ENCODE results near the gene MRPL58. TPM values are rescaled to one million over a fixed set of nuclear protein-coding genes. Genes with fewer than 3 reads are reported as not detected.

Gene MRPL58
- total RNA-seq, 4 donors from 2014 or later, result 1.00 to 41.3 (median 37.4) TPM; not detected in 1

GRCh38 chr17:75011401-75012095 lies 922 bp upstream of the MRPL58 start:
- Histone ChIP-seq H3K36me3 (no peaks in the 10 kb centered on the region), H3K4me3 (peak overlapping the region; percentile 51 to 86 (median 82)), H3K27me3 (no peaks in the 10 kb centered on the region), H3K9me3 (no peaks in the 10 kb centered on the region), H3K27ac (peak overlapping the region; percentile 88 to 96 (median 94)), H3K4me1 (peaks cover 21 to 42% (median 26%) of the 10 kb centered on the region in 4 donors)
- 0 to 49% methylated on average over 2 to 13 of the region's 13 CpGs for WGBS, 2 donors (ENCODE audit: low coverage in 1 of 2)
- peak; percentile 70 for DNase-seq
- intact Hi-C loops (cut with DNase I; ENCODE audit: low total_unique reads), result loop anchor here (10.0 kb wide), 1 partner anchor 47 kb away; no protein-coding TSS in a partner anchor
- in situ Hi-C loops (cut with MboI; ENCODE audit: low pct_ligation_motif_present in 1 of 4, low pct_unique_long_range_greater_than_20kb in 1 of 4, low sequenced_read_pairs in 3 of 4), result no loop called here
- no peak for TF ChIP-seq POLR2A (IDR thresholded peaks at IDR 0.05)
- peak; percentile 53 to 68 (median 63) for TF ChIP-seq POLR2AphosphoS5 (IDR thresholded peaks at IDR 0.05)

- in situ Hi-C loops (cut with MboI; ENCODE audit: low pct_ligation_motif_present in 1 of 4, low pct_unique_long_range_greater_than_20kb in 1 of 4, low sequenced_read_pairs in 3 of 4) (no loop called here), intact Hi-C loops (cut with DNase I; ENCODE audit: low total_unique reads) (loop anchor here (10.0 kb wide), 1 partner anchor 47 kb away; no protein-coding TSS in a partner anchor)
- peaks cover 21 to 42% (median 26%) of the 10 kb centered on the region in 4 donors for H3K4me1 ChIP-seq
- TF ChIP-seq CTCF (IDR thresholded peaks at IDR 0.05), result no peak
- no peak for TF ChIP-seq POLR2AphosphoS5 (IDR thresholded peaks at IDR 0.05)
- TF ChIP-seq POLR2A (IDR thresholded peaks at IDR 0.05), result no peak
- TF ChIP-seq EP300 (IDR thresholded peaks at IDR 0.05; ENCODE audit: low read depth), result no peak
- H3K27me3 ChIP-seq, result no peaks in the 10 kb centered on the region
- H3K27ac ChIP-seq, result peak overlapping the region; percentile 88 to 96 (median 94)
- no peaks in the 10 kb centered on the region for H3K36me3 ChIP-seq
- H3K4me3 ChIP-seq, result peak overlapping the region; percentile 51 to 86 (median 82)
- no peak for DNase-seq
- 11 to 23% methylated on average over 4 to 5 of the region's 5 CpGs for WGBS, 2 donors (ENCODE audit: low coverage in 1 of 2)
- no peaks in the 10 kb centered on the region for H3K9me3 ChIP-seq
Observed at GRCh38 chr17:75012096-75012345, 449 bp upstream of the MRPL58 start.

- Histone ChIP-seq H3K27me3 (no peaks in the 10 kb centered on the region), H3K4me3 (peak overlapping the region; percentile 51 to 86 (median 82)), H3K36me3 (no peaks in the 10 kb centered on the region), H3K9me3 (no peaks in the 10 kb centered on the region), H3K27ac (peak overlapping the region; percentile 88 to 96 (median 94)), H3K4me1 (peaks cover 21 to 42% (median 26%) of the 10 kb centered on the region in 4 donors)
- WGBS, 2 donors (ENCODE audit: low coverage in 1 of 2), result 4% methylated on average over 10 of the region's 10 CpGs; no CpG with 5 or more reads in 1 of the 2 donors
- TF ChIP-seq CTCF (IDR thresholded peaks at IDR 0.05) (no peak), POLR2AphosphoS5 (IDR thresholded peaks at IDR 0.05) (no peak), POLR2A (IDR thresholded peaks at IDR 0.05) (no peak), EP300 (IDR thresholded peaks at IDR 0.05; ENCODE audit: low read depth) (no peak)
- intact Hi-C loops (cut with DNase I; ENCODE audit: low total_unique reads), result loop anchor here (10.0 kb wide), 1 partner anchor 48 kb away; no protein-coding TSS in a partner anchor
- in situ Hi-C loops (cut with MboI; ENCODE audit: low pct_ligation_motif_present in 1 of 4, low pct_unique_long_range_greater_than_20kb in 1 of 4, low sequenced_read_pairs in 3 of 4), result no loop called here
- no peak for DNase-seq
Observed at GRCh38 chr17:75013092-75013559, 656 bp downstream of the MRPL58 start.

GRCh38 chr17:75019146-75019545 lies 6.7 kb downstream of the MRPL58 start:
- in situ Hi-C loops (cut with MboI; ENCODE audit: low pct_ligation_motif_present in 1 of 4, low pct_unique_long_range_greater_than_20kb in 1 of 4, low sequenced_read_pairs in 3 of 4) (no loop called here), intact Hi-C loops (cut with DNase I; ENCODE audit: low total_unique reads) (loop anchor here (10.0 kb wide), 1 partner anchor 54 kb away; no protein-coding TSS in a partner anchor)
- Histone ChIP-seq H3K4me1 (no peaks in the 10 kb centered on the region), H3K9me3 (no peaks in the 10 kb centered on the region), H3K27me3 (no peaks in the 10 kb centered on the region), H3K4me3 (no peak overlapping the region), H3K27ac (no peak overlapping the region), H3K36me3 (peaks cover 0 to 22% (median 10%) of the 10 kb centered on the region in 4 donors)
- 98% methylated on average over 5 of the region's 5 CpGs; no CpG with 5 or more reads in 1 of the 2 donors for WGBS, 2 donors (ENCODE audit: low coverage in 1 of 2)
- TF ChIP-seq POLR2AphosphoS5 (IDR thresholded peaks at IDR 0.05), result no peak
- TF ChIP-seq CTCF (IDR thresholded peaks at IDR 0.05), result no peak
- no peak for TF ChIP-seq POLR2A (IDR thresholded peaks at IDR 0.05)
- no peak for TF ChIP-seq EP300 (IDR thresholded peaks at IDR 0.05; ENCODE audit: low read depth)
- DNase-seq, result no peak

Measured in transverse colon (tissue), 4 donors.